Eye (tissue), 1 donor: ENCODE data around the gene PRKG1.
A peak's percentile ranks its signal among the peaks of the same experiment; 100 is the strongest.

Source experiments
- DNase-seq: peaks from one replicate; pipeline ENCODE4 v3.0.0-alpha.2; 2015

PRKG1 gene

DNA sequence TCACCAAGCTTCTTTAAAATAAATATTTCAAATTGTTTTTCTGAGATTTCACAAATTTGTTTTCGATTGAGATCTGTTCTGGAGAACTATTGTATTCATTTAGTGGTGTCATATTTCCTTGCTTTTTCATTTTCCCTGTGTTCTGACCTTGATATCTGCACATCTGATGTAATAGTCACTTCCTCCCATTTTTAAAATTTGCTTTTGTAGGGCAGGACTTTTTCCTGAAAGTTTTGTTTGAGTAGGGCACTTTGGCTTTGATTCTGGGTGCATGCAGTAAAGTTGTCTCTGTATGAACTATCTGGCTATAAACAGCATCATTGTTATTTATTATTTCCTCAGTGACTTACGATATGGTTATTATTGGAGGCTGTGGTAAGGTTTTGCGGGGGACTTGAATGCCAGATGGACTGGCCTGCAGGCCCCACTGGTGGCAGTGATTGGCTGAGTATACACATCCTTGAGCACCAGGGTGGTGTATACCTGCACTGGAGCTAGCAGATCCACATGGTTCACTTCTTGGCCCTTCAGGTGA, 541.5 kb downstream of the PRKG1 start:
- DNase-seq: no peak

DNA sequence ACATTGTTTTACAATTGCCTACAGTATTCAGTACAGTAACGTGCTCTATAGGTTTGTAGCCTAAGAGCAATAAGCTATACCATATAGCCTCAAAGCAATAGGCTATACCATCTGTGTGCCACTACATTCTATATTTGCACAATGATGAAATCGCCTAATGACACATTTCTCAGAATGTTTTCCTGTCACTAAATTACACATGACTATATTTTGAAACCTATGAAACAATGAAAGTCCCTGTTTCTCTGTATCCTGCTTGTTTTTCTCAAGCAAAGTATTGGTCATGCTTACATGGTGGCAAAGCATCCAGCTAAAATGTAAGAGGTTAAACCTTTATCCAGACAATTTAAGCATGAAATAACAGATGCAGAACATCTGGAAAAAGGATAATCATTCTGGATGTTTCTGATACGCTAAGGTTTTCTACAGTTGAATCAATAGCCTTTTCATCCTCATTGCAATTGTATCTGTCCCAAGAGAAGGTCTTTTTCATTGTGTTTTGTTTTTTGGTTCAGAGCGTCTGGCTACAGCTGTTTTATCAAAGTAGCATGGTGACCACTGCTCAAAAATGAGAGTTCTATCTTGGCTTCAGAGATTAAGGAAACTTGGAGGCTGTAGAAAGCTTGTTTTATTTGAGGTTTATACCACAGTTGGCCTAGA, 543.4 kb downstream of the PRKG1 start:
- peak; percentile 33 for DNase-seq

DNA sequence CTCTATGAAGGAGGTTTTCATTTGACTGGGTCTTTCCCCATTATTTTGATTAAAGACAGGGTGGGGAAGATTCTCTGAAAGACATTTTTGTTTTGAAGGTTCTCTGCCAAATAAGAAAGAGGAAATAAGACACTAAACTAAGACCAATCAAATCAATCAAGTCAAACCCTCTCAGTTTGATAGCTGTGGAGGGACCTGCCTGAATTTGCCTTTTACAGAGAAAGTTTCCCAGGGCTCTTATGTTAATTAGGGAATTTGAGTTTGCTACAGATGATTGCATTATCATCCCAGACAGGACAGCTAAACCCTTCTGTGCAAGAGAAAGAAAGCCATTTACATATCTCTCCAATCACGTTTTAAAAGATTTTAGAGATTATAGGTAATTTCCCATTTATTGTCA, 545.1 kb downstream of the PRKG1 start:
- DNase-seq: no peak

DNA sequence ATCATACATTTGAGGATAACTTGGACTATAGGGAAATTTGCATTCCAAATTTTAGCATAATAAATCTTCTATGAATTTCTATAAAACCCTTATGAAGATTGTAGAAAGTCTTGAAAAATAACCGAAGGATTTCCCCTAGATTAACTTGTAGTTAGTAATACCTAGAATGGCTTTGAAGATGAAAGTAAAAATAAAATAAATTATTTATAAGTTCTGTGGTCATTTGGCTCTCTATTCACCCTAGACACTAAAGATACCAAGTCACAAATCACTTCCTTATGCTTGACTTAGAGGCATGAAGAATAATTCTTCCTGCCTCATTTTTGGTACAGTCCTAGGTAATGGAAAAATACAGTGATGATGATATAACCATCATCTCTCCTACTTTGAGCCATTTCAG, 545.8 kb downstream of the PRKG1 start:
- DNase-seq: no peak

DNA sequence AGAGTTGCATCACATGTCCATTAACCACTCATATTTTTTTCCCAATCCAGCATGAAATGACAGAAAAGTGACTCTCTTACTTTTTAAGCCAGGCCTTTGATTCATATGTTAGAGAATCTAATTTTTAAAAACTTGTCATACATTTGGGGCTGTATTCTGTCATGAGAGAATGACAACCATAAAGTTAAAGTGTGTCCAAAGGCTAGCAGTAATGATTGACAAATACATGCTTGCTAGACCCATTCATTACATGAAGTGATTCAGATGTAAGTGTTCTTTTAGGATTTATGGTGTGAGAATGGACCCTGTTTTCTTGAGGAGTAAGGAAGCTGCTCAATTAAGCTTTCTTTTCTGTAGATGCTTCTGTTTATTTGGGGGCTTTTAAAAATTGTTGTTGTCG, 549.7 kb downstream of the PRKG1 start:
- no peak for DNase-seq

DNA sequence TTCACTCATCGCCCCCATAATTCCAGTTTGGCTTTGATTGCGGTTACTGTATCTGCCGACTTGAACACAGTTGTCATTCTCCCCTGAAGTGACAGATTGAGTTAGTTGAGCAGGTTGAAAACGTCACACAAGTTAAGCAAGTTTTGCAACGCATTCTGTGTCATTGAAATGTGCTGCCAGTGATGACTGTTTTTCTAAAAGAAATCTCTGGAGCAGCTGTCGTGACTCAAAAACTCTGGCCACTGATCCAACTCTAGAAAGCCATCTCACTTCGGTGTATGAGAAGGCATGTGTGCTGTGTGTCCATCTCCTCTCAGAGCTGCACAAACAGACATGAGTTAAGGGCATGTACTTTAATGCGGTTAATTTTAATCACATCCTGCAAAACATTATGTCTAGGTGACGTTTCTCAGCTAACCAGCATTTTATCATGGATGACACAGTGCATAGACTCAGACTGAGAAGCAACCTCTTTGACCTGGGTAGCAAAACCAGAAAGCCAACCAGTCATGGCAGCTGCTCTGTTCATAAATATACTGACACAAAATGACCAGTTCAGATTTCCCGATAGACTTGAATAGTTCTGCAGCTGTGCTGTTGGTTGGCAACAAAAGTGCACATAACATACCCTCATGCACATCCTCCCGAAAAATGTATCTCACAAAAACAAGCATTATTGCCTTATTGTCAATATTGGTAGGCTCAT, 555.8 kb downstream of the PRKG1 start:
- DNase-seq: peak; percentile 14

DNA sequence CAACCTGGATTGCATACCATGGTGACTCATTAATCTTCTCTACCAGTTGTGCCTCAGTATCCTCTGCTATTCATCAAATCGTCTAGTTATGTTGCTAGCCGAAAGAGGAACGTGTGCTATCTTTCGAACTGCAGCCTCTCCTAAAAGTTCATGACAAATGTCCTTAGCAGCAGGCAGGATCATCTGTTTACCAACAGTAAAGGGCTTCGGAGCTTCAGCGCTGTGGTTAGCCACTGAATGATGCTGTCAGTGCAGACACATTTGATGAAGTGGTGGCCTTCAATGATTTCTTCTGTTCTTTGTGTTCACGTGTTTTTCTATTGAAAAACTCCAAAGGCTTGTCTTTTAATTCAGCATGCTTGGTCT, 556.3 kb downstream of the PRKG1 start:
- DNase-seq: no peak

DNA sequence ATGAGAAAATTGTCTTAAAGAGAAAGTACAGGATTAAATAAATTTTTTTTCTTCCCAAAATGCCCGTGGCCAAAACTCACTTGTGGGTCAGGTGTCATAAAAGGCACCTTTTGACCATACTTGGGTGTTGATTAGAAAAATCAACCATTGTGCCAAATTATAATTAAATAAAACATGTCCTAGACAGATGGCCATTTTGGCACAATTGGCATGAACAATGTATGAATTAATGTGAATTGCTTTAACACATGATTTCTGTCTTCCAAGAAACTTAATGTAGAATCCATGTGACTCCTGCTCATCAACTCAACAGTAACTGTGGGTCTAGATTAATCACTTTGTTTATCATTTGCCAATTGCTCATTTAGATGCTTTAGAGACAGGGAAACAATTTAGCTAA, 561.1 kb downstream of the PRKG1 start:
- no peak for DNase-seq

DNA sequence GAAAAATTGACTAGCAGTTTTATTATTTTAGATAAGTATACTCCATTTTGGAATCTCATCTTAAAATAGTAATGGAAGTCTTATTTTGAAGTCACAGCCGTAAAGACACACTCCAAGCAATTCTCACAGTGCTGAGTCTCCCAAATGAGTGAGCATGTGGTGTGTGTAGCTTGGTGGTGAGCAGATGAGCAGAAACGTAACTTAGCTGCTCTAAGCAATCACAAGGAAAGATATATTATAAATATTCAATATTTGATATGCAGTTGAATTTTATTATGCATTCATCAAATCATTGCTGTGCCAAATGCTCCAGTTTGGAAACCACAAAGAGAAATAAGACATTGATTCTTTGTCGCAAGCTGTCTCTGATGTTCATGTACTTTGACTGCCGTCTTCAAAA, 563.9 kb downstream of the PRKG1 start:
- no peak for DNase-seq

DNA sequence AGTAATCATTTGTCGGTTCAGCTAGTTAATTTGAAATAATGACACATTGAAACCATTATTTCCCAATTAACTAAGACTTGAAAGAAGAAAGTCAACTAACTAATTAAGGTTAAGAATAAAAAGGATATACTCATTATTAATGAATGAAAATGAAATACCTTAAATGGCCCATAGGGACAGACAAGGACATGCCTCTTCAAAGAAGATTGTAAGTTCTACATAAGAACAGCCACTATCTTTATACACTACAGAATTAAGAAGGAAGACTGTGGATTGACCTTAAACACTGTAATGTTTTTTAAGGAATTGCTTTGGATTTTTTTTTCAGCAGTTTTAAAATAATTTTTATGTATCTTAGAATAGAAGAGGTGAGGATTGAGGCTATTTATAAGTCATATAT, 564.5 kb downstream of the PRKG1 start:
- DNase-seq: no peak

DNA sequence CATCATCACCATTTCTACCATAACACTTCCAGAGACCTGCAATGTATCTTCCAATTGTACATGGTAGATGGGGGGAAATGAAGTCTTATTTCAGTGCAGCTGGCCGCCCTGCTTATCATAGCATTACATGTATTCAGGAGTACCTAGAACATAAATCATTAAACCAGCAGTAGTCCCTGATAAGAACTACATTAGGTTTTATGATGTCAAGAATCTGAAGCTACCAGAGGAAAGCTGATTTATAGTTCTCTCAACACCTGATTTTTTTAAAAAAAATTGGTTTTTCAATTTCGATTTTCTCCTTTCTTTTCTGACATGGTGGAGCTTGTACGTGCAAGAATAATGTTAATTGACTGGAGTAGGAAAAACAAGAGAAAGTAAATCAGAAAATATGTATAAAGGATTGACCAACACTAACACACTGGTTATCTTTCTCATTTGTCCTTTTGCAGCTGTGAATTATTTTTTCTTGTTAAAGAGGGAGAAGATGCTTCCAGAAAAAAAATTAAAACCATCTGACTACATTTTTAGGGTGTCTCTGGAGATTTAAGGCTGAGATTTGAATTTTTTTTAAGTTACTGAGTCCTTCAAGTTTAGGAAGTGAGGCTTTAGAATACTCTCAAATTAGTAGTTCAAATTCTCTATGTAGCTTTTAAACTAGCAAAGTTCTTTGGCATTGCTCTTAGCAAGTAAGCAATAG, 566.0 kb downstream of the PRKG1 start:
- no peak for DNase-seq

DNA sequence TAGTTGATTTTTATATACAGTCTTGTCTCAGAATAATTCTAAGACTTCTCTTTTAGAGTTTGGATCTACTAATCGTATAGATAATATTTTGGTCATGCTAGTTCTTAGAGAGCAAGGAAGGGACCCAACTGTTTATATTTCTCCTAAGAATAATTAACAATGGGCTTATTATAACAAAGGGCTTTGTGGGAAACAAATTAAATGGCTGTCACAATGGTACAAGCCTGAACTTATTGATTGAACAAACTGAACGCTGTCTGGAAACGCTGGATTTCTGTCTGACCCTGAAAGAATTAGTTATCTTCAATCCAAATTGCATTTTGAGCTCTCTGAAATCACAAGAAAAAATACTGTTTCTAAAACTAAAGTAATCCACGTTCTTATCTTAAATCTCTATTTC, 568.3 kb downstream of the PRKG1 start:
- peak; percentile 74 for DNase-seq

DNA sequence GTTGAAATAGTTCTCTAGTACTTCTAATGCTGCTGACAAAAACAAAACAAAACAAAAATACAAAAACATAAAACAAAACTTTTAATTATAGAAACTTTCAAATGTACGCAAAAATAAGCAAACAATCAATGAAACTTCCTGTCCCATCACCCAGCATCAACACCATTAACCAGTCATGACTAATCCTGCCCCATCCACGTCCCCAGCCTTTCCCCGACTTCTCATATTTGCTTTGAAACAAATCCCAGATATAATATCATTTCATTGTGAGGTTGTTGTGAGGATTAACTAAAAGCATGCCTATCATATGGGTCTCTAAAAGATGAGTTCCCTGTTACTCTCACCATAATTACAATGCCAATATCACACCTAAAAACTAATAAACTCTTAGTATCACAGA, 569.4 kb downstream of the PRKG1 start:
- no peak for DNase-seq

DNA sequence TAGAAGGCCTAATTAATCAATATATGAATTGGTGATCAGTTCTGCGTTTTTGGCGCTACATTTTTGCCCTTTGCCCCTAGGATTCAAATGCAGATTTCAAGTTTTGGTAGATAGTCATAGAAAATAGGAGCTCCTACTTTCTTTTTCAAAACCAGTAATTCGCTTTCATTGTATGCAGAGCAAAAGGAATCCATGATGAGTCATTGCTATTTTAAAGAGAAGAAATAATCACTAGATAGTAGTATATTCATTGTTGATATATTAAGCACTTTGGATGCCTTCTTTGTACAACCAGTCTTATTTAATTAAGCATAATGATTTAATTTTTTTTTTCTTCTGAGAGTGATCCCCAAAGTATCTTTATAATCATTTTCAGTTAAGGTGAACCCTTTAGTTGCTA, 574.8 kb downstream of the PRKG1 start:
- no peak for DNase-seq

DNA sequence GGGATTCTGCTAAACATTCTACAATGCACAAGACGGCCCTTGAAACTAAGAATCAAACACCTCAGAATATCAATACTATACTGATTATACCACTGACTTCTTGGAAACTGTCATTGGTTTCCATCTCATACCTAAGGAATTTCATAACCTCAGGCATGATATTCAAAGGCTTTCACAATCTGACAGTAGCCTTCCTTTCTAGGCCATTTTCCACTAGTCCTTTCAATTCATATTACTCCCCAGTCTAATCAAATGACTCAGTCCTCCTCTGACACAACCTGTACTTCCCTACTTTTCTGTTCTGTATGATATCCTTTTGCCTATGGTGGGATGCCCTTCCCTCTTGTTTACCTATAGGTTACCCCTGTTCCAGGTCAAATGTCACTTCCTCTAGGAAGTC, 576.8 kb downstream of the PRKG1 start:
- DNase-seq: no peak

DNA sequence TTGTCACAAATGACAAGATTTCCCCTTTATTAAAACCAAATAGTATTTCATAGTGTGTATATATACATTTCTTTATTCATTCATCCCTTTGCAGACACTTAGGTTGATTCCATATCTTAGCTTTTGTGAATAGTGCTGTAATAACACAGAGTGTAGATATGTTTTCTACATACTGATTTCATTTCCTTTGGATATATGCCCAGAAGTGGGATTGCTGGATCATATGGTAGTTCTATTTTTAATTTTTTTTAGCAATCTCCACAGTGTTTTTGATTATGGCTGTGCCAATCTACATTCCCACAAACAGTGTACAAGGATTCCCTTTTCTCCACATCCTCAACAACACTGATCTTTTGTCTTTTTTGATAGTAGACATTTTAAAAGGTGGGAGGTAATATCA, 578.7 kb downstream of the PRKG1 start:
- peak; percentile 66 for DNase-seq

DNA sequence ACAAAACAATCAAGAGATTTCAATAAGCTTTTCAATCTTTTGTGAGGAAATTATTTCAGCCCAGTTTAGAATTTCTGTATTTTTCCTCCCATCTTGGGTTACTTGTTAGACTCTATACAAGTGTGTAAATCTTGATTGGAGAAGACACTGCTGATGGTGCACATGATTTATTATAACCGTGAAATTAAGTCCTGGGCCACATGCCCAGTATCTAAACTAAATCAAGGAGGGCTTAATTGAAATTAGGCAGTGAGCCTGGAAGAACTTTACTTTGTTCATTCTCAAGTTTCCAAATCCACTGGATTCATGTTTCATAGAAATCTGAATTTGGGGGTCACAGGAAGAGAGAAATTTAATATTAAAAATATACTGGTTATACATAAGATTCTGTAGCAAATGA, 580.6 kb downstream of the PRKG1 start:
- no peak for DNase-seq

DNA sequence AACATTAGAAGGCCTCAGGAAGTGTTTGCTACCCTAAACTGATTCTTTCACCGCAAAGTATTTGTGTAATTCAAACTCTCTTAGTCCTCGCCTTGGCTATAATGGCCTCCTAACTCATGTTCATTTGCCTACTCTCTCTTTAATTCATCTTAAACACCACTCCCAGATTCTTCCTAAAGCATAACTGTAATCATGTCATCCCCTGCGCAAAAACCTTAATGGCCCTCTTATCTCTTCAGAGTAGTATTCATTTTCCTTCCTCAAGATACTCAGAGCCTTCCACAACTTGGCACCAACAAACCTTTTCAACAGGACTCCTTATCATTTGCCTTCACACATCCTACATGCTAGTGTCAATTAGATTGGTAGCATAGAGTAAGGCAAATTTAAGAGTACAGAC, 582.2 kb downstream of the PRKG1 start:
- no peak for DNase-seq

DNA sequence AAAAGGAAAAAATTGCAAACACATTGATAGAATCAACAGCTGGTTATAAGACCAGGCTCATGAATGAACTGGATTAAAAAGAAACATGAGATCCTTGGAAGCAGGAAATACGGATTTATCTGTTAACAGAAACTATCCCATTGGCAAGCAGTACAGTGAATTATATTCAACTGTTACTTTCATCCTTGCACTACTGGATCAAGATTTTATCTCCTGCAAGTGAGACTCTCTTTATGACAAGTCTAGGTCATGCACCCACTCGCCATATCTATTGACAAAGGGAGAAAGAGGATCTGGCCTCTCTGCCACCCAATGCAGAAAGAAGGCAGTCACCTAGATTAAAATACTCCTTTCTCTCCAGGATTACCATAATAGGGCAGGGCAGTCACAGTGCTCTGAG, 583.7 kb downstream of the PRKG1 start:
- no peak for DNase-seq

DNA sequence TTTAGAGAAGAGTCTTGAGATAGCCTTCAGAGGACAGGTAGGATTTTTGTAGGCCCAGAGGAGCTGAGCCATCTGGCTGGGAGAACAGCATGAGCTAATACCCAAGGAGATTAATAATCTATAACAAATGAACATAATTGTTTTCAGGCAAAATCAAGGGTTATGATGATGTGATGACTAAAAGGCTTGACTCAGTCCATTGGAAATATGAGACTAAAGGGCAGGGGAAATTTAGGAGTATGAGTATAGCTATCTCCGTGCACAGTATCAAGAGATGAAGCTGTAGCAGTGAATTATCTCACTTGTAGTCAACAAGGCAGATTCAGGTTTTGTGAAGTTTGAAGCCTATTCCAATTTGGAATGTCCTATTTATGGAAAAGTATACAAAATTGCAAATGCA, 585.1 kb downstream of the PRKG1 start:
- no peak for DNase-seq

DNA sequence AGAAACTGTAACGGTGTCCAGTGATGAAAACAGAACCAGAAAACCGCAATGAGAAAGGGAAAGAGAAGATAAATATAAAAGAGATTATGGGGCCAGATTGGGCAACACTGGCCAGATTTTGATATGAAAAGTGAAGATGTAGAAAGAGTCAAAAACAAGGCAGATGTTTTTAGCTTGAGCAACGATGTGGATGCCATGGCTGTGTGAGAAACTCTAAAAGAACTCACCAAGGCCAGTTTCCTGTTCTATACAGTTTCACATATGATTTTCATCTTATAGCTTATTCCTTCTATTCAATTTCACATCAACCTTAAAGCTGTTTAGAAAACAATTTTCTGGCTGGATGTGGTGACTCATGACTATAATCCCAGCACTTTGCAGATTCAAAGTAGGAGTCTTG, 588.8 kb downstream of the PRKG1 start:
- no peak for DNase-seq

DNA sequence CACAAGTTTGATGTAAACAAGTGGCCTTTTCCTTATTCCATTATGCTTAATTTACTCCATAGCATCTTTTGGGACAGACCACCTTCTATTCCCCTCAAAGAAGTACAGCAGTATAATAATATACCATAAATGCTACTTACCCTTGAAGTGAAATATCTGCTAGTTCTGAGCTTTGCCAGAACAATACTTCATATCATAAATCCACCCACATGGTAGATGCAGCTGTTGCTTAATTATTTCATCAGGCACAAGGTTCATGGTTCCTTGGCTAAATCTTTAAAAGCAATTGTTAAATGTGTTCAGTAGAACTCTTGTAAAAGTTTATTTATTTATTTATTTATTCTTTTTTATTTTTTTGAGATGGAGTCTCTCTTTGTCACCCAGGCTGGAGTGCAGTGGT, 592.2 kb downstream of the PRKG1 start:
- no peak for DNase-seq

DNA sequence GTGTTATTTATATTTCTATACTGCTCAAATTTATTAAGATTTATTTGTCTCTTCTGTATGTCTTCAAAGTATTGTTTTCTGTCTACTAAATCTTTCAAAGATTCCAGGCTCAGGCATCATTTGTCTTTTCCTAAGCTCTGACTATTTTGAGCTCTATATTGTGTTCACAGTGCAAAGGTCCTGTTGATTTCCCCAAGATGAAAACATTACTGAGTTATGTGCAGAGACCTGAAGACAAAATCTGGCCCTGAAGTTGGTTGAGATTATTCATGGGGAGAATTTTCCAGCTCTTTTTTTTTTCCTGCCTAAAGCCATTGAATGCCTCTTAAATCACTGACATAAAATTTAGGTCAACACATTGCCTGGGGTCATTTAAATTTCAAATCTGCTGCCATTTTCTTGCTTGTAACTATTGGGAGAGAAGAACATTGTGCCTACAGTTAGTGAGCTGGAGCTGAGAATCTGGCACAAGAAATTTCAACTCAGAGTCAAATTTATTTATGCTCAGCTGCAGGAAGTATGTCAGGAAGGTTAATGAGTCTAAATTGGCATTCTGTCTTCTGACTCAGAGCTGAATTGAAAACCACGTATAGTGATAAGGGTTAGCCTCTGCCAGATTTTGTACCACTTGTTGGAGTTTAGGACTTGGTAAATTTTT, 593.5 kb downstream of the PRKG1 start:
- peak; percentile 35 for DNase-seq

DNA sequence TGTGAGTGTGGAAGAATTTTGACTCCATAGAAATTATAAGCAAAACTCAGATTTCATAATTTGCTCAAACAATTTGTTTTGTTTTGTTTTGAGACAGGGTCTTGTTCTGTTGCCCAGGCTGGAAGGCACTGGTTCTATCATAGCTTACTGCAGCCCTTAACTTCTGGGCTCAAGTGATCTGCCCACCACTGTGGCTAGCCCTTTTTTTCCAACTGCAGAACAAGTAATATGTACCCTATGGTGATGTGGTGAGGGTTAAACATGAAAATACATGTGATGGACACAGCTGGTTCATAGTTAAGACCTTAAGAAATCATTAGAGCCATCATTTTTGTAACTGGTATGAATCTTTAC, 594.0 kb downstream of the PRKG1 start:
- DNase-seq: no peak
